B cell (primary cell): ENCODE measurements around the gene IPO5.

Experiments used
- CTCF ChIP-seq: fragments of 200-600 bp; IDR thresholded peaks from one replicate; pipeline ENCODE4 v1.8.0; 2022; ENCODE audit warnings: antibody characterized with exemption, mild to moderate bottlenecking
- EZH2 ChIP-seq: IDR thresholded peaks from 2 replicates; pipeline ENCODE4 v1.6.1; 2012; ENCODE audit warnings: borderline replicate concordance, low read depth, mild to moderate bottlenecking, moderate library complexity, low read length; ENCODE audit not compliant: insufficient read depth, poor library complexity, severe bottlenecking

- TF ChIP-seq CTCF (no peak), EZH2 (no peak)
Measured at GRCh38 chr13:97928301-97928700, 25.2 kb upstream of the IPO5 start.
